Mesenchymal stem cell (in vitro differentiated cells and primary cell): ENCODE data around the gene DOCK8.

Source experiments
- DNase-seq: peaks from one replicate; pipeline ENCODE4 v3.0.0-alpha.2; 2013
- H2AFZ ChIP-seq: one replicate; pipeline ENCODE4 v1.6.1; 2013; ENCODE audit warnings: low read depth, mild to moderate bottlenecking, control low read depth, inconsistent platforms, low read length, moderate library complexity
- H2AK5ac ChIP-seq: 2 replicates; pipeline ENCODE4 v1.6.1; 2013; ENCODE audit warnings: low read length, moderate library complexity, mild to moderate bottlenecking, inconsistent platforms; ENCODE audit not compliant: severe bottlenecking
- H2BK120ac ChIP-seq: one replicate; pipeline ENCODE4 v1.6.1; 2013; ENCODE audit warnings: low read depth, mild to moderate bottlenecking, inconsistent platforms, low read length, moderate library complexity
- H2BK12ac ChIP-seq, 2 experiments: one replicate each; pipeline ENCODE4 v1.6.1; 2013; ENCODE audit warnings: inconsistent platforms in 2 of 2, low read length in 2 of 2, mild to moderate bottlenecking in 2 of 2, moderate library complexity in 2 of 2, control low read depth in 1 of 2
- H2BK15ac ChIP-seq: one replicate; pipeline ENCODE4 v1.6.1; 2013; ENCODE audit warnings: mild to moderate bottlenecking, low read depth, inconsistent platforms; ENCODE audit not compliant: poor library complexity, severe bottlenecking
- H2BK5ac ChIP-seq: 2 replicates; pipeline ENCODE4 v1.6.1; 2013; ENCODE audit warnings: low read depth, mild to moderate bottlenecking, low read length, control low read depth, inconsistent platforms; ENCODE audit not compliant: poor library complexity, severe bottlenecking
- H3K14ac ChIP-seq, 2 experiments: one replicate each; pipeline ENCODE4 v1.6.1; 2013; ENCODE audit warnings: inconsistent platforms in 2 of 2, low read length in 2 of 2, control low read depth in 1 of 2, mild to moderate bottlenecking in 1 of 2, moderate library complexity in 1 of 2
- H3K18ac ChIP-seq, 2 experiments: one replicate each; pipeline ENCODE4 v1.6.1; 2013; ENCODE audit warnings: inconsistent platforms in 2 of 2, low read length in 2 of 2, control low read depth in 1 of 2, low read depth in 1 of 2, mild to moderate bottlenecking in 1 of 2
- H3K23ac ChIP-seq, 2 experiments: one replicate each; pipeline ENCODE4 v1.6.1; 2013; ENCODE audit warnings: inconsistent platforms in 2 of 2, low read length in 2 of 2, mild to moderate bottlenecking in 2 of 2, moderate library complexity in 2 of 2, control low read depth in 1 of 2
- H3K27ac ChIP-seq: 2 replicates; pipeline ENCODE4 v1.5.1; 2013; ENCODE audit warnings: mild to moderate bottlenecking, moderate library complexity, low read length, control low read depth, inconsistent platforms; ENCODE audit not compliant: poor library complexity, severe bottlenecking
- H3K27me3 ChIP-seq, 2 experiments: 2 replicates each; pipeline versions ENCODE4 v1.6.1 to v1.7.0; 2013; ENCODE audit warnings: low read length in 2 of 2, mild to moderate bottlenecking in 2 of 2, moderate library complexity in 2 of 2, control low read depth in 1 of 2, inconsistent platforms in 1 of 2; ENCODE audit not compliant: control insufficient read depth in 1 of 2, insufficient read depth in 1 of 2
- H3K36me3 ChIP-seq, 2 experiments: 2 replicates each; pipeline versions ENCODE4 v1.6.1 to v1.7.0; 2013; ENCODE audit warnings: low read length in 2 of 2, control low read depth in 1 of 2, inconsistent platforms in 1 of 2, low read depth in 1 of 2, mild to moderate bottlenecking in 1 of 2; ENCODE audit not compliant: insufficient read depth in 2 of 2, control insufficient read depth in 1 of 2
- H3K4ac ChIP-seq, 2 experiments: one replicate each; pipeline ENCODE4 v1.6.1; 2013; ENCODE audit warnings: inconsistent platforms in 2 of 2, low read length in 2 of 2, mild to moderate bottlenecking in 2 of 2, moderate library complexity in 2 of 2, control low read depth in 1 of 2, low read depth in 1 of 2
- H3K4me1 ChIP-seq: 2 replicates; pipeline ENCODE4 v1.6.1; 2013; ENCODE audit warnings: low read depth, low read length, control low read depth; ENCODE audit not compliant: control insufficient read depth, insufficient read depth
- H3K4me2 ChIP-seq: 2 replicates; pipeline ENCODE4 v1.6.1; 2013; ENCODE audit warnings: low read length, mild to moderate bottlenecking, inconsistent platforms; ENCODE audit not compliant: poor library complexity, severe bottlenecking
- H3K4me3 ChIP-seq, 2 experiments: 2 replicates each; pipeline versions ENCODE4 v1.5.1 to v1.7.0; 2013; ENCODE audit warnings: low read length in 2 of 2, mild to moderate bottlenecking in 2 of 2, control low read depth in 1 of 2, low read depth in 1 of 2; ENCODE audit not compliant: insufficient read depth in 1 of 2
- H3K79me1 ChIP-seq: replicated peaks from 2 replicates; pipeline ENCODE4 v1.6.1; 2013; ENCODE audit warnings: mild to moderate bottlenecking, control low read depth, low read length, inconsistent platforms; ENCODE audit not compliant: poor library complexity, severe bottlenecking
- H3K9ac ChIP-seq: 2 replicates; pipeline ENCODE4 v1.7.0; 2013; ENCODE audit warnings: mild to moderate bottlenecking, low read length, moderate library complexity
- H3K9me3 ChIP-seq: 2 replicates; pipeline ENCODE4 v1.7.0; 2013; ENCODE audit warnings: mild to moderate bottlenecking, low read length; ENCODE audit not compliant: control insufficient read depth
- H4K8ac ChIP-seq: one replicate; pipeline ENCODE4 v1.6.1; 2013; ENCODE audit warnings: inconsistent platforms, mild to moderate bottlenecking, low read length, moderate library complexity
- H4K91ac ChIP-seq: one replicate; pipeline ENCODE4 v1.6.1; 2013; ENCODE audit warnings: mild to moderate bottlenecking, low read length, inconsistent platforms
- WGBS: methylation state at CpG from one replicate; pipeline ENCODE4 v1.1.7; 2013; ENCODE audit warnings: mixed read lengths; 5-methylcytosine and 5-hydroxymethylcytosine counted together

DOCK8 gene

GRCh38 chr9:376115-376514, 161.4 kb downstream of the DOCK8 start:
- Histone ChIP-seq H3K27ac (no peak overlapping the region), H4K91ac (no peak overlapping the region), H3K27me3 (peaks cover 5 to 14% of the 10 kb centered on the region in 2 experiments), H3K79me1 (no peaks in the 10 kb centered on the region), H2AFZ (no peak overlapping the region), H3K4me1 (no peaks in the 10 kb centered on the region), H3K23ac (no peak overlapping the region), H2BK15ac (no peak overlapping the region), H4K8ac (no peak overlapping the region), H2BK12ac (no peak overlapping the region), H3K9ac (no peak overlapping the region), H2BK5ac (no peak overlapping the region), H3K9me3 (no peaks in the 10 kb centered on the region), H3K18ac (no peak overlapping the region), H3K36me3 (no peaks in the 10 kb centered on the region), H2AK5ac (no peak overlapping the region), H2BK120ac (no peak overlapping the region), H3K4me2 (no peak overlapping the region), H3K4me3 (no peak overlapping the region), H3K14ac (no peak overlapping the region), H3K4ac (no peak overlapping the region)
- DNase-seq = no peak
- 86% methylated on average over 2 of the region's 3 CpGs for WGBS

- no peak overlapping the region for H3K4ac ChIP-seq
- DNase-seq = no peak
- 59% methylated on average over 6 of the region's 6 CpGs for WGBS
- H2AFZ ChIP-seq = no peak overlapping the region
- H3K4me3 ChIP-seq = no peak overlapping the region
- H3K9ac ChIP-seq = no peak overlapping the region
- no peak overlapping the region for H3K14ac ChIP-seq
- H2BK120ac ChIP-seq = no peak overlapping the region
- H4K8ac ChIP-seq = no peak overlapping the region
- H3K4me2 ChIP-seq = no peak overlapping the region
- no peak overlapping the region for H3K18ac ChIP-seq
- H3K27me3 ChIP-seq = peaks cover 9 to 14% of the 10 kb centered on the region in 2 experiments
- no peak overlapping the region for H2BK12ac ChIP-seq
- no peaks in the 10 kb centered on the region for H3K4me1 ChIP-seq
- H3K36me3 ChIP-seq = no peaks in the 10 kb centered on the region
- H3K9me3 ChIP-seq = no peaks in the 10 kb centered on the region
- no peak overlapping the region for H4K91ac ChIP-seq
- H2AK5ac ChIP-seq = no peak overlapping the region
- no peaks in the 10 kb centered on the region for H3K79me1 ChIP-seq
- no peak overlapping the region for H3K23ac ChIP-seq
- H2BK15ac ChIP-seq = no peak overlapping the region
- no peak overlapping the region for H3K27ac ChIP-seq
- no peak overlapping the region for H2BK5ac ChIP-seq
Observed at GRCh38 chr9:378263-378662, 163.6 kb downstream of the DOCK8 start.

GRCh38 chr9:382383-382782, 167.7 kb downstream of the DOCK8 start:
- Histone ChIP-seq H2AK5ac (no peak overlapping the region), H3K36me3 (no peaks in the 10 kb centered on the region), H2BK120ac (no peak overlapping the region), H4K8ac (no peak overlapping the region), H2BK5ac (no peak overlapping the region), H3K14ac (no peak overlapping the region), H3K4ac (no peak overlapping the region), H3K4me3 (no peak overlapping the region), H3K9me3 (no peaks in the 10 kb centered on the region), H2AFZ (no peak overlapping the region), H3K4me2 (no peak overlapping the region), H3K18ac (no peak overlapping the region), H3K9ac (no peak overlapping the region), H2BK15ac (no peak overlapping the region), H3K23ac (no peak overlapping the region), H3K79me1 (no peaks in the 10 kb centered on the region), H3K27ac (no peak overlapping the region), H3K4me1 (no peaks in the 10 kb centered on the region), H3K27me3 (peaks cover 9% of the 10 kb centered on the region in 2 experiments), H2BK12ac (no peak overlapping the region), H4K91ac (no peak overlapping the region)
- DNase-seq = no peak
- 84% methylated on average over 11 of the region's 11 CpGs for WGBS

GRCh38 chr9:385818-386398, 171.2 kb downstream of the DOCK8 start:
- H3K14ac ChIP-seq = no peak overlapping the region
- no peak overlapping the region for H2AFZ ChIP-seq
- no peaks in the 10 kb centered on the region for H3K36me3 ChIP-seq
- no peak overlapping the region for H2BK15ac ChIP-seq
- no peak overlapping the region for H3K9ac ChIP-seq
- 60% methylated on average over 6 of the region's 9 CpGs for WGBS
- H4K91ac ChIP-seq = no peak overlapping the region
- H3K79me1 ChIP-seq = no peaks in the 10 kb centered on the region
- H3K27ac ChIP-seq = no peak overlapping the region
- no peak overlapping the region for H3K4me2 ChIP-seq
- no peak overlapping the region for H3K4ac ChIP-seq
- no peak overlapping the region for H2BK120ac ChIP-seq
- no peaks in the 10 kb centered on the region for H3K9me3 ChIP-seq
- H3K4me3 ChIP-seq = no peak overlapping the region
- no peak overlapping the region for H4K8ac ChIP-seq
- H3K27me3 ChIP-seq = peaks cover 0 to 4% of the 10 kb centered on the region in 2 experiments
- no peak overlapping the region for H3K18ac ChIP-seq
- no peak overlapping the region for H2BK5ac ChIP-seq
- H2AK5ac ChIP-seq = no peak overlapping the region
- H3K23ac ChIP-seq = no peak overlapping the region
- H2BK12ac ChIP-seq = no peak overlapping the region
- H3K4me1 ChIP-seq = no peaks in the 10 kb centered on the region
- DNase-seq = peak; percentile 23
